GM12878 (cell line): ENCODE measurements around the gene GFRA1. TPM values are rescaled to one million over a fixed set of nuclear protein-coding genes. Genes with fewer than 3 reads are reported as not detected.

Experiments used
- ATAC-seq: fragments of 200-7000 bp; cut with Tn5 transposase; 3 replicates; pipeline ENCODE4 v1.9.1; 2020; ENCODE audit warnings: mild to moderate bottlenecking, moderate library complexity
- BruUV-seq: library from RNA; stranded (reverse); fragments of 400-500 nt; replicated peaks from 2 replicates; lab custom pipeline; 2021; lab: Mats Ljungman, UMichigan
- CTCF ChIA-PET: fragments of 300-600 bp; sonication (Branson Sonifier 250); formaldehyde crosslinking; extraction: SDS; loops from one replicate; lab custom pipeline; 2021; ENCODE audit warnings: inconsistent platforms; lab: Yijun Ruan, JAX
- POLR2A ChIA-PET: fragments of 350-600 bp; formaldehyde crosslinking; extraction: SDS; loops from one replicate; lab custom pipeline; 2021; ENCODE audit warnings: inconsistent platforms; lab: Charles Lee
- RAD21 ChIA-PET: fragments of 300-600 bp; sonication (Branson Sonifier 250); formaldehyde crosslinking; loops from one replicate; lab custom pipeline; 2023; ENCODE audit warnings: antibody characterized with exemption; ENCODE audit not compliant: unreplicated experiment; lab: Charles Lee
- SMC1A ChIA-PET: fragments of 300-600 bp; sonication (Branson Sonifier 250); formaldehyde crosslinking; loops from one replicate; lab custom pipeline; 2023; ENCODE audit not compliant: unreplicated experiment, uncharacterized antibody; lab: Charles Lee
- DNase-seq: peaks from one replicate; pipeline ENCODE4 v3.0.0-alpha.2; 2011; ENCODE audit warnings: low read depth, low spot score
- FAIRE-seq: peaks from 3 replicates; lab custom pipeline; 2011; peaks lifted over from hg19 to GRCh38; lab: Jason Lieb, UNC
- H2AFZ ChIP-seq: 2 replicates; pipeline ENCODE4 v1.6.0; 2011; ENCODE audit warnings: low read depth, low read length, control low read depth; ENCODE audit not compliant: control insufficient read depth
- H3K27ac ChIP-seq: 2 replicates; pipeline ENCODE4 v1.5.1; 2011; ENCODE audit warnings: control low read depth; ENCODE audit not compliant: control insufficient read depth, insufficient read depth
- H3K27me3 ChIP-seq, 2 experiments: replicated peaks in 1 of 2; 2 replicates each; pipeline versions ENCODE4 v1.6.0 to v1.6.1; 2011; ENCODE audit warnings: low read length in 1 of 2; ENCODE audit not compliant: control insufficient read depth in 2 of 2, insufficient read depth in 2 of 2
- H3K36me3 ChIP-seq, 2 experiments: 2 replicates each; pipeline ENCODE4 v1.5.1; 2011; ENCODE audit warnings: low read length in 1 of 2; ENCODE audit not compliant: control insufficient read depth in 2 of 2, insufficient read depth in 2 of 2
- H3K4me1 ChIP-seq: 2 replicates; pipeline ENCODE4 v1.6.1; 2011; ENCODE audit warnings: mild to moderate bottlenecking, low read length, moderate library complexity, mixed read lengths; ENCODE audit not compliant: control insufficient read depth, insufficient read depth
- H3K4me2 ChIP-seq: 2 replicates; pipeline ENCODE4 v1.6.0; 2011; ENCODE audit warnings: control low read depth; ENCODE audit not compliant: control insufficient read depth, insufficient read depth
- H3K4me3 ChIP-seq: fragments of 200-600 bp; sonication (generic); 2 replicates; pipeline ENCODE4 v1.5.1; 2016
- H3K79me2 ChIP-seq: 2 replicates; pipeline ENCODE4 v1.6.0; 2011; ENCODE audit warnings: low read length; ENCODE audit not compliant: control insufficient read depth, insufficient read depth
- H3K9ac ChIP-seq: 2 replicates; pipeline ENCODE4 v1.8.0; 2011; ENCODE audit warnings: low read length, control low read depth, mixed read lengths; ENCODE audit not compliant: control insufficient read depth, insufficient read depth
- H3K9me3 ChIP-seq: replicated peaks from 3 replicates; pipeline ENCODE4 v1.5.1; 2011; ENCODE audit warnings: mild to moderate bottlenecking, low read length; ENCODE audit not compliant: control insufficient read depth, insufficient read depth
- H4K20me1 ChIP-seq: 2 replicates; pipeline ENCODE4 v1.6.0; 2011; ENCODE audit not compliant: control insufficient read depth, insufficient read depth
- BCL11A ChIP-seq: IDR thresholded peaks from 2 replicates; pipeline ENCODE4 v1.6.1; 2011; ENCODE audit warnings: low read depth, low read length
- DPF2 ChIP-seq: fragments of 450-650 bp; IDR thresholded peaks from 2 replicates; pipeline ENCODE4 v1.6.1; 2017; ENCODE audit warnings: mild to moderate bottlenecking
- HCFC1 ChIP-seq: fragments of 150-350 bp; IDR thresholded peaks from 2 replicates; pipeline ENCODE4 v1.6.1; 2014; ENCODE audit warnings: low read length
- KDM1A ChIP-seq: fragments of 200-600 bp; sonication (generic); IDR thresholded peaks from 2 replicates; pipeline ENCODE4 v1.6.1; 2016; ENCODE audit warnings: borderline replicate concordance
- KLF5 ChIP-seq: fragments of 450-650 bp; IDR thresholded peaks from 2 replicates; pipeline ENCODE4 v1.6.1; 2014; ENCODE audit warnings: mild to moderate bottlenecking; ENCODE audit not compliant: partially characterized antibody
- MEF2A ChIP-seq: IDR thresholded peaks from 2 replicates; pipeline ENCODE4 v1.6.1; 2011; ENCODE audit warnings: low read depth, mild to moderate bottlenecking, low read length, moderate library complexity; ENCODE audit not compliant: insufficient read depth
- NR2C1 ChIP-seq: fragments of 450-650 bp; IDR thresholded peaks from 2 replicates; pipeline ENCODE4 v1.6.1; 2017; ENCODE audit warnings: antibody characterized with exemption, mild to moderate bottlenecking, moderate library complexity
- PAX8 ChIP-seq: fragments of 450-650 bp; IDR thresholded peaks from 2 replicates; pipeline ENCODE4 v1.6.1; 2017; ENCODE audit warnings: mild to moderate bottlenecking, moderate library complexity
- POLR2A ChIP-seq: IDR thresholded peaks from 2 replicates; pipeline ENCODE4 v1.6.1; 2011; ENCODE audit warnings: low read depth, mild to moderate bottlenecking, low read length
- RELA ChIP-seq: fragments of 450-650 bp; IDR thresholded peaks from 2 replicates; pipeline ENCODE4 v1.8.0; 2014; ENCODE audit warnings: borderline replicate concordance; ENCODE audit not compliant: partially characterized antibody
- SMAD5 ChIP-seq: IDR thresholded peaks from 2 replicates; pipeline ENCODE4 v1.6.1; 2016; ENCODE audit warnings: antibody characterized with exemption, low read depth
- SMC3 ChIP-seq: IDR thresholded peaks from 2 replicates; pipeline ENCODE4 v1.6.1; 2011; ENCODE audit warnings: low read length, improper control_type of control experiment, borderline replicate concordance
- YBX1 ChIP-seq: fragments of 450-650 bp; IDR thresholded peaks from 2 replicates; pipeline ENCODE4 v1.6.1; 2016; ENCODE audit warnings: antibody characterized with exemption
- YY1 ChIP-seq: IDR thresholded peaks from 2 replicates; pipeline ENCODE4 v1.6.1; 2011; ENCODE audit warnings: low read depth, mild to moderate bottlenecking, low read length
- WGBS: methylation state at CpG from one replicate; pipeline ENCODE4 v1.1.6; 2016; ENCODE audit warnings: low lambda C conversion rate; ENCODE audit not compliant: insufficient replicate concordance, insufficient coverage; ENCODE audit errors: missing lambda C conversion rate; 5-methylcytosine and 5-hydroxymethylcytosine counted together
- in situ Hi-C: fragments of 300-500 bp; cut with MboI; formaldehyde crosslinking; loops from 9 replicates; pipeline ENCODE4 v1.14.3; 2018; ENCODE audit warnings: mixed read lengths
- intact Hi-C: fragments of 100-400 bp; cut with micrococcal nuclease; formaldehyde crosslinking; loops from one replicate; pipeline ENCODE4 v1.14.2; 2022; ENCODE audit not compliant: unreplicated experiment
- polyA plus RNA-seq, 11 experiments: library from polyadenylated mRNA; depleted of rRNA in 4 of 11; unstranded in 6 of 11; stranded (reverse) in 5 of 11; fragments of >200 nt; fragmentation: Nextera tagmentation in 4 of 11; fragmentation: Illumina TruSeq in 1 of 11; extraction: Ambion mirVana in 4 of 11; extraction: Trizol in 1 of 11; gene quantifications; 1 replicate in 1 of 11; 2 replicates in 10 of 11; pipeline versions ENCODE4 v1.2.1 to v1.2.3, GENCODE V29; 2011 to 2016; ENCODE audit warnings: inconsistent platforms in 2 of 11, missing spikeins in 2 of 11, low read depth in 1 of 11
- total RNA-seq, 4 experiments: library from RNA; depleted of rRNA in 3 of 4; stranded (reverse); fragments of >200 nt in 3 of 4; fragmentation: Illumina TruSeq in 1 of 4; extraction: Trizol in 1 of 4; gene quantifications; 2 replicates each; pipeline versions ENCODE4 v1.2.1 to v1.2.3, GENCODE V29; 2013 to 2021
- TF ChIP-seq, protein P1 (sequence below): fragments of 450-650 bp; conservative IDR thresholded peaks from 2 replicates; pipeline ENCODE4 v1.6.1; 2017; ENCODE audit warnings: mild to moderate bottlenecking, moderate library complexity
- TF ChIP-seq, protein P2 (sequence below): fragments of 450-650 bp; IDR thresholded peaks from 2 replicates; pipeline ENCODE4 v1.6.1; 2018; ENCODE audit warnings: mild to moderate bottlenecking, low read depth, moderate library complexity; ENCODE audit not compliant: partially characterized antibody
- TF ChIP-seq, protein P3 (sequence below), 3 experiments: IDR thresholded peaks in 2 of 3; conservative IDR thresholded peaks in 1 of 3; 2 replicates each; pipeline ENCODE4 v1.5.1; 2011; ENCODE audit warnings: low read depth in 3 of 3, low read length in 3 of 3, mild to moderate bottlenecking in 3 of 3, control low read depth in 2 of 3, moderate library complexity in 2 of 3, inconsistent platforms in 1 of 3, mixed read lengths in 1 of 3; ENCODE audit not compliant: control insufficient read depth in 2 of 3, insufficient read depth in 1 of 3; ENCODE audit errors: extremely low read depth in 1 of 3
- TF ChIP-seq, protein P4 (sequence below): fragments of 450-650 bp; IDR thresholded peaks from 2 replicates; pipeline ENCODE4 v1.6.1; 2017; ENCODE audit warnings: antibody characterized with exemption, mild to moderate bottlenecking, moderate library complexity

Gene GFRA1
- total and polyA plus RNA-seq, 10 of the 15 experiments (the other 5 are each of a cell fraction or from before 2014, with no cell fraction given) = 0.05 to 0.19 TPM; not detected in 8

DNA sequence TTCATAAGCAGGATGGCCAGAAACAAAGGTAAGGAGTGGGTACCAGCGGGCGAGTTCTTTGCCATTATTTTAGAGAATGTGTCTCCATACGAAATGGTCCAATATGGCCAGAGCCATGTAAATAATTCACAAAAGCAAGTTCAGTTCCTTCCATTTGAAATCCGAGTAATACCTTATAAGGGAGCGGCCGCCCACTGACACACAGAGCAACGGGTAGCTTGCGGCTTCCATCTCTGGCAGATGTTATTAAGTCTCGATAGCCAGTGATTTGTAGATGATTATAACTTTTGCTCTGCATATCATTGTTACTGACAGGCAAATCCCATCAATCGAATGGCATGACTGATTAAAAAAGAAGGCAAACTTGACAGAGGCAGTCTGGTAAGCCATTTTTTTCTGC, 63.2 kb downstream of the GFRA1 start:
- Histone ChIP-seq H3K4me1 (no peaks in the 10 kb centered on the region), H3K9ac (no peak overlapping the region), H4K20me1 (no peaks in the 10 kb centered on the region), H3K4me2 (no peak overlapping the region), H2AFZ (no peak overlapping the region), H3K9me3 (no peaks in the 10 kb centered on the region), H3K27me3 (no peaks in the 10 kb centered on the region), H3K4me3 (no peak overlapping the region), H3K79me2 (no peaks in the 10 kb centered on the region), H3K27ac (no peak overlapping the region), H3K36me3 (no peaks in the 10 kb centered on the region)
- ChIA-PET POLR2A (no interaction called here), RAD21 (no interaction called here), CTCF (no interaction called here), SMC1A (no interaction called here)
- no TSS peak for BruUV-seq
- intact Hi-C loops (no loop called here), in situ Hi-C loops (no loop called here)
- DNase-seq (no peak), ATAC-seq (no peak), FAIRE-seq (no peak)
- TF ChIP-seq KDM1A (no peak), HCFC1 (no peak), DPF2 (no peak), MEF2A (no peak), RELA (no peak), KLF5 (no peak), SMAD5 (no peak), POLR2A (no peak), PAX8 (no peak), YBX1 (no peak), SMC3 (no peak), YY1 (no peak), BCL11A (no peak), NR2C1 (no peak)
- TF ChIP-seq, protein P1, sequence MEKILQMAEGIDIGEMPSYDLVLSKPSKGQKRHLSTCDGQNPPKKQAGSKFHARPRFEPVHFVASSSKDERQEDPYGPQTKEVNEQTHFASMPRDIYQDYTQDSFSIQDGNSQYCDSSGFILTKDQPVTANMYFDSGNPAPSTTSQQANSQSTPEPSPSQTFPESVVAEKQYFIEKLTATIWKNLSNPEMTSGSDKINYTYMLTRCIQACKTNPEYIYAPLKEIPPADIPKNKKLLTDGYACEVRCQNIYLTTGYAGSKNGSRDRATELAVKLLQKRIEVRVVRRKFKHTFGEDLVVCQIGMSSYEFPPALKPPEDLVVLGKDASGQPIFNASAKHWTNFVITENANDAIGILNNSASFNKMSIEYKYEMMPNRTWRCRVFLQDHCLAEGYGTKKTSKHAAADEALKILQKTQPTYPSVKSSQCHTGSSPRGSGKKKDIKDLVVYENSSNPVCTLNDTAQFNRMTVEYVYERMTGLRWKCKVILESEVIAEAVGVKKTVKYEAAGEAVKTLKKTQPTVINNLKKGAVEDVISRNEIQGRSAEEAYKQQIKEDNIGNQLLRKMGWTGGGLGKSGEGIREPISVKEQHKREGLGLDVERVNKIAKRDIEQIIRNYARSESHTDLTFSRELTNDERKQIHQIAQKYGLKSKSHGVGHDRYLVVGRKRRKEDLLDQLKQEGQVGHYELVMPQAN = no peak
- TF ChIP-seq, protein P2, sequence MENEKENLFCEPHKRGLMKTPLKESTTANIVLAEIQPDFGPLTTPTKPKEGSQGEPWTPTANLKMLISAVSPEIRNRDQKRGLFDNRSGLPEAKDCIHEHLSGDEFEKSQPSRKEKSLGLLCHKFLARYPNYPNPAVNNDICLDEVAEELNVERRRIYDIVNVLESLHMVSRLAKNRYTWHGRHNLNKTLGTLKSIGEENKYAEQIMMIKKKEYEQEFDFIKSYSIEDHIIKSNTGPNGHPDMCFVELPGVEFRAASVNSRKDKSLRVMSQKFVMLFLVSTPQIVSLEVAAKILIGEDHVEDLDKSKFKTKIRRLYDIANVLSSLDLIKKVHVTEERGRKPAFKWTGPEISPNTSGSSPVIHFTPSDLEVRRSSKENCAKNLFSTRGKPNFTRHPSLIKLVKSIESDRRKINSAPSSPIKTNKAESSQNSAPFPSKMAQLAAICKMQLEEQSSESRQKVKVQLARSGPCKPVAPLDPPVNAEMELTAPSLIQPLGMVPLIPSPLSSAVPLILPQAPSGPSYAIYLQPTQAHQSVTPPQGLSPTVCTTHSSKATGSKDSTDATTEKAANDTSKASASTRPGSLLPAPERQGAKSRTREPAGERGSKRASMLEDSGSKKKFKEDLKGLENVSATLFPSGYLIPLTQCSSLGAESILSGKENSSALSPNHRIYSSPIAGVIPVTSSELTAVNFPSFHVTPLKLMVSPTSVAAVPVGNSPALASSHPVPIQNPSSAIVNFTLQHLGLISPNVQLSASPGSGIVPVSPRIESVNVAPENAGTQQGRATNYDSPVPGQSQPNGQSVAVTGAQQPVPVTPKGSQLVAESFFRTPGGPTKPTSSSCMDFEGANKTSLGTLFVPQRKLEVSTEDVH = no peak
- TF ChIP-seq, protein P3, sequence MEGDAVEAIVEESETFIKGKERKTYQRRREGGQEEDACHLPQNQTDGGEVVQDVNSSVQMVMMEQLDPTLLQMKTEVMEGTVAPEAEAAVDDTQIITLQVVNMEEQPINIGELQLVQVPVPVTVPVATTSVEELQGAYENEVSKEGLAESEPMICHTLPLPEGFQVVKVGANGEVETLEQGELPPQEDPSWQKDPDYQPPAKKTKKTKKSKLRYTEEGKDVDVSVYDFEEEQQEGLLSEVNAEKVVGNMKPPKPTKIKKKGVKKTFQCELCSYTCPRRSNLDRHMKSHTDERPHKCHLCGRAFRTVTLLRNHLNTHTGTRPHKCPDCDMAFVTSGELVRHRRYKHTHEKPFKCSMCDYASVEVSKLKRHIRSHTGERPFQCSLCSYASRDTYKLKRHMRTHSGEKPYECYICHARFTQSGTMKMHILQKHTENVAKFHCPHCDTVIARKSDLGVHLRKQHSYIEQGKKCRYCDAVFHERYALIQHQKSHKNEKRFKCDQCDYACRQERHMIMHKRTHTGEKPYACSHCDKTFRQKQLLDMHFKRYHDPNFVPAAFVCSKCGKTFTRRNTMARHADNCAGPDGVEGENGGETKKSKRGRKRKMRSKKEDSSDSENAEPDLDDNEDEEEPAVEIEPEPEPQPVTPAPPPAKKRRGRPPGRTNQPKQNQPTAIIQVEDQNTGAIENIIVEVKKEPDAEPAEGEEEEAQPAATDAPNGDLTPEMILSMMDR (IDR thresholded peaks at IDR 0.05 in 2 of 3, conservative IDR thresholded peaks at IDR 0.05 in 1 of 3; ENCODE audit: control insufficient read depth in 2 of 3, extremely low read depth in 1 of 3, insufficient read depth in 1 of 3, low read depth in 3 of 3, low read length in 3 of 3) = no peak
- TF ChIP-seq, protein P4, sequence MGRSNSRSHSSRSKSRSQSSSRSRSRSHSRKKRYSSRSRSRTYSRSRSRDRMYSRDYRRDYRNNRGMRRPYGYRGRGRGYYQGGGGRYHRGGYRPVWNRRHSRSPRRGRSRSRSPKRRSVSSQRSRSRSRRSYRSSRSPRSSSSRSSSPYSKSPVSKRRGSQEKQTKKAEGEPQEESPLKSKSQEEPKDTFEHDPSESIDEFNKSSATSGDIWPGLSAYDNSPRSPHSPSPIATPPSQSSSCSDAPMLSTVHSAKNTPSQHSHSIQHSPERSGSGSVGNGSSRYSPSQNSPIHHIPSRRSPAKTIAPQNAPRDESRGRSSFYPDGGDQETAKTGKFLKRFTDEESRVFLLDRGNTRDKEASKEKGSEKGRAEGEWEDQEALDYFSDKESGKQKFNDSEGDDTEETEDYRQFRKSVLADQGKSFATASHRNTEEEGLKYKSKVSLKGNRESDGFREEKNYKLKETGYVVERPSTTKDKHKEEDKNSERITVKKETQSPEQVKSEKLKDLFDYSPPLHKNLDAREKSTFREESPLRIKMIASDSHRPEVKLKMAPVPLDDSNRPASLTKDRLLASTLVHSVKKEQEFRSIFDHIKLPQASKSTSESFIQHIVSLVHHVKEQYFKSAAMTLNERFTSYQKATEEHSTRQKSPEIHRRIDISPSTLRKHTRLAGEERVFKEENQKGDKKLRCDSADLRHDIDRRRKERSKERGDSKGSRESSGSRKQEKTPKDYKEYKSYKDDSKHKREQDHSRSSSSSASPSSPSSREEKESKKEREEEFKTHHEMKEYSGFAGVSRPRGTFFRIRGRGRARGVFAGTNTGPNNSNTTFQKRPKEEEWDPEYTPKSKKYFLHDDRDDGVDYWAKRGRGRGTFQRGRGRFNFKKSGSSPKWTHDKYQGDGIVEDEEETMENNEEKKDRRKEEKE = no peak
- WGBS = 32% methylated on average over 10 of the region's 10 CpGs
